HCT116 (cell line): ENCODE results near the gene TMEM179. TPM values are rescaled to one million over a fixed set of nuclear protein-coding genes. Genes with fewer than 3 reads are reported as not detected.

Experiments used
- ATAC-seq: fragments of 200-7000 bp; cut with Tn5 transposase; 2 replicates; pipeline ENCODE4 v1.9.1; 2020; ENCODE audit warnings: mild to moderate bottlenecking, moderate library complexity
- BruUV-seq: library from RNA; stranded (reverse); fragments of 400-500 nt; replicated peaks from 2 replicates; lab custom pipeline; 2021; lab: Mats Ljungman, UMichigan
- CTCF ChIA-PET: fragments of 300-600 bp; sonication (Branson Sonifier 250); formaldehyde crosslinking; loops from one replicate; lab custom pipeline; 2021; ENCODE audit warnings: antibody characterized with exemption; lab: Charles Lee
- POLR2A ChIA-PET: fragments of 300-600, 350-600 bp; sonication (Branson Sonifier 250); formaldehyde crosslinking; loops from one replicate; lab custom pipeline; 2021; ENCODE audit warnings: antibody characterized with exemption; lab: Charles Lee
- RAD21 ChIA-PET, 2 experiments: fragments of 300-600 bp; sonication (Branson Sonifier 250); formaldehyde crosslinking; loops; one replicate each; lab custom pipeline; 2023; ENCODE audit warnings: low total read pairs in 2 of 2; ENCODE audit not compliant: uncharacterized antibody in 2 of 2, unreplicated experiment in 2 of 2, low non-redundant PET in 1 of 2; lab: Charles Lee
- DNase-seq: peaks from one replicate; pipeline ENCODE4 v3.0.0-alpha.2; 2010; ENCODE audit warnings: low read depth, low spot score
- H2AFZ ChIP-seq: fragments of 200-600 bp; shearing (Covaris generic), sonication (generic); 2 replicates; pipeline ENCODE4 v1.6.1; 2017; ENCODE audit warnings: low read depth, mixed run types, mixed read lengths, antibody characterized with exemption, low read length; ENCODE audit not compliant: poor library complexity, severe bottlenecking
- H3K27ac ChIP-seq: 2 replicates; pipeline ENCODE4 v1.5.1; 2012; ENCODE audit warnings: low read depth, low read length
- H3K27me3 ChIP-seq: fragments of 200-600 bp; sonication (generic); 2 replicates; pipeline ENCODE4 v1.6.1; 2016; ENCODE audit warnings: mixed run types, low read length, mixed read lengths; ENCODE audit not compliant: insufficient read depth
- H3K36me3 ChIP-seq, 2 experiments: fragments of 200-500 bp in 1 of 2; fragments of 200-600 bp in 1 of 2; sonication (Bioruptor generic) in 1 of 2; sonication (generic) in 1 of 2; 2 replicates each; pipeline versions ENCODE4 v1.5.1 to v1.6.1; 2014 to 2016; ENCODE audit warnings: low read length in 2 of 2, inconsistent platforms in 1 of 2, mixed read lengths in 1 of 2, mixed run types in 1 of 2; ENCODE audit not compliant: insufficient read depth in 2 of 2, control insufficient read depth in 1 of 2
- H3K4me1 ChIP-seq, 2 experiments: fragments of 200-600 bp in 1 of 2; sonication (generic) in 1 of 2; 2 replicates each; pipeline versions ENCODE4 v1.5.1 to v1.6.1; 2012 to 2017; ENCODE audit warnings: low read length in 2 of 2, inconsistent platforms in 1 of 2, mild to moderate bottlenecking in 1 of 2, mixed read lengths in 1 of 2, mixed run types in 1 of 2, moderate library complexity in 1 of 2; ENCODE audit not compliant: insufficient read depth in 2 of 2, control insufficient read depth in 1 of 2
- H3K4me2 ChIP-seq: fragments of 200-600 bp; sonication (generic); 2 replicates; pipeline ENCODE4 v1.6.1; 2017; ENCODE audit warnings: mixed run types, low read length, mixed read lengths
- H3K4me3 ChIP-seq, 2 experiments: fragments of 200-600 bp in 1 of 2; sonication (generic) in 1 of 2; replicated peaks in 1 of 2; 2 replicates each; pipeline ENCODE4 v1.5.1; 2011 to 2016; ENCODE audit warnings: low read length in 2 of 2, control low read depth in 1 of 2, low read depth in 1 of 2, mild to moderate bottlenecking in 1 of 2, mixed read lengths in 1 of 2, mixed run types in 1 of 2
- H3K79me2 ChIP-seq: fragments of 200-600 bp; sonication (generic); 2 replicates; pipeline ENCODE4 v1.6.1; 2017; ENCODE audit warnings: mild to moderate bottlenecking, mixed run types, low read length, moderate library complexity, mixed read lengths; ENCODE audit not compliant: insufficient read depth
- H3K9ac ChIP-seq: fragments of 200-600 bp; sonication (generic); 2 replicates; pipeline ENCODE4 v1.6.1; 2016; ENCODE audit warnings: low read length, mixed read lengths
- H3K9me2 ChIP-seq: fragments of 200-600 bp; sonication (generic), shearing (Covaris generic); 2 replicates; pipeline ENCODE4 v1.6.1; 2017; ENCODE audit warnings: mixed run types, mild to moderate bottlenecking, moderate library complexity; ENCODE audit not compliant: insufficient read depth
- H3K9me3 ChIP-seq, 2 experiments: fragments of 200-500 bp in 1 of 2; fragments of 200-600 bp in 1 of 2; sonication (Bioruptor generic) in 1 of 2; sonication (generic) in 1 of 2; 2 replicates each; pipeline ENCODE4 v1.6.1; 2014 to 2017; ENCODE audit warnings: low read length in 2 of 2, mixed read lengths in 2 of 2, inconsistent platforms in 1 of 2, low read depth in 1 of 2, mild to moderate bottlenecking in 1 of 2, mixed run types in 1 of 2, moderate library complexity in 1 of 2; ENCODE audit not compliant: control insufficient read depth in 1 of 2, insufficient read depth in 1 of 2
- H4K20me1 ChIP-seq: fragments of 200-600 bp; sonication (generic), shearing (Covaris generic); 2 replicates; pipeline ENCODE4 v1.6.1; 2017; ENCODE audit warnings: mixed run types, mild to moderate bottlenecking, moderate library complexity; ENCODE audit not compliant: insufficient read depth
- ELF1 ChIP-seq: IDR thresholded peaks from 2 replicates; pipeline ENCODE4 v1.6.1; 2012; ENCODE audit warnings: low read depth, borderline replicate concordance
- FOSL1 ChIP-seq: IDR thresholded peaks from 2 replicates; pipeline ENCODE4 v1.6.1; 2012; ENCODE audit warnings: low read depth
- SIN3A ChIP-seq: IDR thresholded peaks from 2 replicates; pipeline ENCODE4 v1.6.1; 2012; ENCODE audit warnings: low read depth
- SP1 ChIP-seq: IDR thresholded peaks from 2 replicates; pipeline ENCODE4 v1.6.1; 2012; ENCODE audit warnings: low read depth
- SRF ChIP-seq: IDR thresholded peaks from 2 replicates; pipeline ENCODE4 v1.6.1; 2012; ENCODE audit warnings: low read depth
- ZNF274 ChIP-seq: fragments of 200-500 bp; sonication (Bioruptor generic); IDR thresholded peaks from 2 replicates; pipeline ENCODE4 v1.6.1; 2014; ENCODE audit warnings: mild to moderate bottlenecking, low read depth, low read length, inconsistent platforms
- intact Hi-C: fragments of 100-400 bp; cut with micrococcal nuclease; formaldehyde crosslinking; loops from 2 replicates; pipeline ENCODE4 v1.10.0; 2022
- total RNA-seq: library from RNA; stranded (reverse); gene quantifications from one replicate; pipeline ENCODE4 v1.2.1, GENCODE V29; 2021; ENCODE audit not compliant: unreplicated experiment
- TF ChIP-seq, protein P1 (sequence below): IDR thresholded peaks from 2 replicates; pipeline ENCODE4 v1.6.1; 2012

The TMEM179 gene
- total RNA-seq, 1 experiment from 2014 or later: not detected

- Histone ChIP-seq H3K9me3 (no peaks in the 10 kb centered on the region), H3K9me2 (no peaks in the 10 kb centered on the region), H3K27me3 (peaks cover 53% of the 10 kb centered on the region), H3K27ac (no peak overlapping the region), H2AFZ (no peak overlapping the region), H3K79me2 (no peaks in the 10 kb centered on the region), H4K20me1 (no peaks in the 10 kb centered on the region), H3K4me1 (no peaks in the 10 kb centered on the region), H3K4me2 (no peak overlapping the region), H3K36me3 (no peaks in the 10 kb centered on the region), H3K9ac (no peak overlapping the region), H3K4me3 (no peak overlapping the region)
- CTCF ChIA-PET: no interaction called here
- POLR2A ChIA-PET: no interaction called here
- intact Hi-C loops: no loop called here
- no peak for DNase-seq
- TF ChIP-seq, protein P1, sequence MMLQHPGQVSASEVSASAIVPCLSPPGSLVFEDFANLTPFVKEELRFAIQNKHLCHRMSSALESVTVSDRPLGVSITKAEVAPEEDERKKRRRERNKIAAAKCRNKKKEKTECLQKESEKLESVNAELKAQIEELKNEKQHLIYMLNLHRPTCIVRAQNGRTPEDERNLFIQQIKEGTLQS: no peak
- no peak for TF ChIP-seq SRF
- TF ChIP-seq ZNF274: no peak
- no peak for TF ChIP-seq SP1
- no peak for TF ChIP-seq FOSL1
- no TSS peak for BruUV-seq
- no peak for ATAC-seq
- RAD21 ChIA-PET: no interaction called here
These were observed 57.8 kb downstream of the TMEM179 start for GRCh38 chr14:104546591-104547309.

GRCh38 chr14:104545942-104546501, 58.5 kb downstream of the TMEM179 start:
- H3K9me2 ChIP-seq: no peaks in the 10 kb centered on the region
- no peaks in the 10 kb centered on the region for H3K9me3 ChIP-seq
- no TSS peak for BruUV-seq
- TF ChIP-seq ELF1: no peak
- no peak for TF ChIP-seq SIN3A
- no peaks in the 10 kb centered on the region for H3K4me1 ChIP-seq
- H3K79me2 ChIP-seq: no peaks in the 10 kb centered on the region
- H3K4me3 ChIP-seq: no peak overlapping the region
- H3K9ac ChIP-seq: no peak overlapping the region
- no peak overlapping the region for H3K27ac ChIP-seq
- H3K4me2 ChIP-seq: no peak overlapping the region
- RAD21 ChIA-PET: no interaction called here
- H2AFZ ChIP-seq: no peak overlapping the region
- CTCF ChIA-PET: no interaction called here
- intact Hi-C loops: no loop called here
- DNase-seq: no peak
- ATAC-seq: no peak
- H3K36me3 ChIP-seq: no peaks in the 10 kb centered on the region
- POLR2A ChIA-PET: no interaction called here
- H4K20me1 ChIP-seq: no peaks in the 10 kb centered on the region
- H3K27me3 ChIP-seq: peaks cover 53% of the 10 kb centered on the region
